HG02981 (cell line): ENCODE results near the gene PTPRT.

Experiments
- ATAC-seq: cut with Tn5 transposase; IDR thresholded peaks from one replicate; pipeline ENCODE4 v1.9.1; 2021; ENCODE audit warnings: mild to moderate bottlenecking, moderate library complexity; ENCODE audit not compliant: unreplicated experiment

Gene PTPRT

GRCh38 chr20:43189554-43190331, at the start of gene PTPRT:
Gene PTPRT (minus strand): TSS chr20:43189906. CDS start chr20:43189733, 173 bp downstream.
- no peak for ATAC-seq

DNA sequence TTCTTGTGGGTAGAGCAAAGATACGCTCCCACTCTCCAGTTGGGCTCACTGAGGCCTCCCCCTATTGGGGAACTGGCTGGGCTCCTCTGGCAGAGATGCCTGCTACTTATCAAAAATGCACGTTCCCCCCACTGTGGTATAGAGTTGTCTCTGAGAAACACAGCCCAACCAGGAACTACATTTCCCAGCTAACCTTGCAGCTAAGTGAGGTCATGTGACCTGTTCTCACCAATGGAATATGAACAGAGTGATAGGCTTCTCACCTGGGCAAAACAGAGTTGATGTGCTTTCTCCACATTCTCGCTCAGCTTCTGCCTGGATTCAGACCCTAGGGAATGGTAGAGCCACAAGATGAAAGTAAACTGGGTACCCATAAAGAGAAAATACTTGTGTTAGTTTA, 49.1 kb upstream of the PTPRT start:
- no peak for ATAC-seq

DNA sequence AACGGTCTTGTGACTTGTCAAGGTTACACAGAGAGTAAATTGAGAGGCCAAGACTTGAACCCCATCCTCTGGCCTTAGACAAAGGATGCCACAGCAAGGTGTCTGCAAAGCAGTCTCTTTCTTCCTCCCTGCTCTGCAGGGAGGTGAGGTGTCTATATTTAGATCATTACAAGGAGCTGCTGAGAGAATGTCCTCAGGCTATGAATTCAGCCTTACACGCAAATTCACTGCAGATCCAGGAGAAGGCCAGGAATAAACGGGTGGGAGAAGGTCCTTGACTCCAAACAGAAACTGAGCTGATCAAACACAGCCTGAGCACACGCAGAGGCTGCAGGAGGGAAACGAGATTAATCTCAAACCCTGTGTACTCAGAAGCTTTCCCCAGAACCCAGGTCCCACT, 48.6 kb upstream of the PTPRT start:
- ATAC-seq = no peak

GRCh38 chr20:43237651-43238168, 48.0 kb upstream of the PTPRT start:
- no peak for ATAC-seq

GRCh38 chr20:43235998-43236397, 46.3 kb upstream of the PTPRT start:
- ATAC-seq = no peak

DNA sequence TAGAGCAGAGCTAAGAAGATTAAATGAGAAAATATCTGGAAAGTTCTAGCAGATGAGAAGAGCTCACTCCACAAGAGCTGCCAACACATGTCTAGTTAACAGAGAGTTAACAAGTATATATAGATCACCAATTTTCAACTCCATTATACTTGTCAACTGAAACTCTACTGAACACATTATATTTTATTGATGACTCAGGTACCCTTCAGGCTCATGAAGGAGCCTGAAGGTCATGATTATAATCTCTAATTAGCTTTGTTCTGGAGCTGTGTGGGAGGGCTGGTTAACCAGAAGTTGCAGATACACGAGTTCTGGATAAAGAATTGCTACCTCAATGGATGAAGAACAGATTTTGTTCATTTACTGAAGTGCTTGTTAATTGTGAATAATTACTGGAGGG, 42.1 kb upstream of the PTPRT start:
- ATAC-seq = no peak

GRCh38 chr20:43229696-43230095, 40.0 kb upstream of the PTPRT start:
- ATAC-seq = no peak

GRCh38 chr20:43220612-43221011, 30.9 kb upstream of the PTPRT start:
- ATAC-seq = no peak

- ATAC-seq = no peak
Observed at GRCh38 chr20:43210901-43211300, 21.2 kb upstream of the PTPRT start.

GRCh38 chr20:43209831-43210230, 20.1 kb upstream of the PTPRT start:
- no peak for ATAC-seq

DNA sequence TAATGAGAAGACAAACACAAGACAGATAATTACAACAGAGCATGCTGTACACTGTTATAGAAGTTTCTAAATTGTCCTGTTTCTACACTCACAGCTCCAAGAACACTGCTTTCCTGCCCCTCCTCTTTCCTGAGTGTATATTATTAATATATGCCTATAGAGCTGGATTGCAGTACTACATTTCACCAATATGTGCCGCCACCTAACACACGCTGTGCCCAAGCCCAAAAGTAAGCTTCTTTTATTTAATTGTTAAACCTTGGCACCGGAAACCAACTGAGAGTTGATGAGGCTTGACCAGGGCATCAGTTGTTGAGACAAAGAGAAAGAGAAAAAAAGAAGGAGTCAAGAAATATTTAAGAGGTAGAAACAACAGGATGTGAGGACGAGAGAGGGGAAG, 16.0 kb upstream of the PTPRT start:
- no peak for ATAC-seq

DNA sequence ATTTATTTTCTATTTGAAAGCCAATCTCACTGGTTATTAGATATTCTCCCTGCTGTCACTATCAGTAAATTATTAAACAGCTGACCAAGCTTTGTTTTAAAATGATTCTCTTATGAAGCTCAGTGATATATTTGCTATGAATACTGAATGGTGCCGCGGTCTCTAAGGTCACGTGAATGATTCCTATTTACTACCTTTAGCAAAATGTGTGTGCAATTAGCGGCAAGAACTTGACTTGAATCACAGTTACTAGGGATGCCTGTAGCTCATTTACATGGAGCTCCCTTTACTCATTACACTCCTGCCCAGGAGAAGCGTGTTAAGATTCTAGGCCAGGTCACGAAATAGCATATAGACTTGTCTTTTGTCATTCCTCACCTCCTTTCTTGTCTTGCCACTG, 12.4 kb upstream of the PTPRT start:
- ATAC-seq = no peak

DNA sequence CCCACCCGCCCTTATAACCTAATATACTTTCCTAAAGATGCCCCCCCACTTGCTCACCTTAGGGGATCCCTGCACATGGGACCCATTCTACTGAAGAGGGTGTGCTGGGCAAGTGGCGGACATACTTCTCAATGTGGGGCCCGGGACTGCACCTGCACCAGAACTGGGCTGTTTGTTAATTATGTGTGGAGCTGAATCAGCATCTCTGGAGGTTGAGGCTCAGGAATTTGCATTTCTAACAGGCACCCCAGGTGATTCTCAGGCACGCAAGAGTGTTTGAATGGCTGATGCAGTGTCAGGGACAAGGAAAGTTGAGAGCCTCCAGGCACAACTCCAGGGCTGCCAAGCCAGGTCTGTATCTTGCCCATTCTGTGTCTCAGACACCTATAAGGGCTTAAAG, 8.9 kb upstream of the PTPRT start:
- ATAC-seq = no peak

DNA sequence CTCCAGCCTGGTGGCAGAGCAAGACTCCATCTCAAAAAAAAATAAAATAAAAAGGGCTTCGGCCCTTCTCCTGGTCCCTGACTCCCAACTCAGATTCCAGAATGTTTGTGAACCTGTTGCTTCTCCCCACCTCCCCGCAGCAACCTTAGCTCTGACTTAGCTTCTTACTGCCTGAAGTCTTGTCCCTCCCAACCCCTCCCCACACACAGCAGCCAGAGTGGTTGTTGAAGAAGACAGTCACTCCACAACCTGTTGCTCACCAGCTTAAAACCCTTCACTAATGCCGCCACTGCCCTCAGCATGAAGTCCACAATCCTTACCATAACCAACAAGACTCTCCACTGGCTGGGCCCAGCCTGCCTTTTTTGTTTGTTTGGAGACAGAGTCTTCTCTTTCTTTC, 6.5 kb upstream of the PTPRT start:
- ATAC-seq = no peak

- no peak for ATAC-seq
Observed at GRCh38 chr20:43194137-43194536, 4.4 kb upstream of the PTPRT start.

DNA sequence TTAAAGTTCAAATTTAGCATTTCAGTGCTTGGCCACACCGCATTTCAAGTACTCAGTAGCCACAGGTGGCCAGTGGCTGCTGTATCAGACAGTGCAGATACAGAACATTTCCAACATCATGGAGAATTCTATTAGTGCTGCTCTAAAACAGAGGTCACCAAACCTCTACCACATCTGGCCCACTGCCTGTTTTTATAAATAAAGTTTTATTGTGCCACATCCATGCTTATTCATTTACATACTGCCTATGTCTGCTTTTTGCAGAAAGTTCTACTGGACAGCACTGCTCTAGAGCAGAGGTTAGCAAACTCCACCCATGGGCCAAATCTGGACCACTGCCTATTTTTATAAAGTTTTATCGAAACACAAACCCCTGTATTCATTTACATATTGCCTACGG, 3.7 kb upstream of the PTPRT start:
- no peak for ATAC-seq

DNA sequence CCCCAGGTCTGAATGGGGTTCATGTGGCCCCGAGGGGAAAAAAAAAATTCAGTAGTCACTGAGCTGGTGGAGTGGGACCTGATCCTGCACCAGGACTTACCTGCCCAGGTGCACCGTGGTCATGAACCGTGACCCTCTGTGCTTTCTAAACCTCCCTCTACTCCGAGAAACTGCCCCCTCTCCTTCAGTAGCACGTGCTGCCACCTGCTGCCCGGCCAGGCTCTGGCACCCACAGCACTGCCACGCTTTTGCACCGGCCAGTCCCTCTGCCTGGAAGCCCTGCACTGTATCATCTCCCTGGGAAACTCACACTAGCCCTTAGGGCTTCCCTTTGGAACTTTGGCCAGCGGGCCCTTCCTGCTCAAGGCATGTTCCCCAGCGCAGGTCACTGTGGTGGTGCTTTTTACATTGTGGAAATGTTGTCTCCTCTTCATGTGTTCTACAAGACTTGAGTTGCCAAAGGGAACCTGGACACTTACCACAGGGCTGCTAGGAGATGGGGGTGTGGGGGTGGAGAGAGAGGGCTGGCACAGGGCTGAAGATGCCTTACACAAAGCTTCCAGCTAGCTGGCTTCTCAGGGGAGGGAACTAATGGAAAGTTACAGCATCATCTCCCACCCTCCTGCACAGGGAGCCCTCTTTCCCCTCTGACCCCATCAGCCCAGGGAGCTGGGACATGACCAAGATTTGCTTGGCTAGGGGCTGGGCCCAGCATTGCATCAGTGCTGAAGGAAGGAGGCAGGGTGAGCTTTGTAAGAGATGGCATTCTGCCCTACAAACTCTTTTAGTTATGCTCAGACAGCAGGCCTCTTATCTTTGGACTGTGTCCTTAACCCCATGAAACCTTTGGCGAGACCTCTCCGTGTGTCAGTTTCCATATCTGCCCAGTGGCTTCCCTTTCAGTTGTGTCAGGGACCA, 2.5 kb upstream of the PTPRT start:
- ATAC-seq = no peak

- ATAC-seq = no peak
Observed at GRCh38 chr20:43191143-43191542, 1.4 kb upstream of the PTPRT start.

DNA sequence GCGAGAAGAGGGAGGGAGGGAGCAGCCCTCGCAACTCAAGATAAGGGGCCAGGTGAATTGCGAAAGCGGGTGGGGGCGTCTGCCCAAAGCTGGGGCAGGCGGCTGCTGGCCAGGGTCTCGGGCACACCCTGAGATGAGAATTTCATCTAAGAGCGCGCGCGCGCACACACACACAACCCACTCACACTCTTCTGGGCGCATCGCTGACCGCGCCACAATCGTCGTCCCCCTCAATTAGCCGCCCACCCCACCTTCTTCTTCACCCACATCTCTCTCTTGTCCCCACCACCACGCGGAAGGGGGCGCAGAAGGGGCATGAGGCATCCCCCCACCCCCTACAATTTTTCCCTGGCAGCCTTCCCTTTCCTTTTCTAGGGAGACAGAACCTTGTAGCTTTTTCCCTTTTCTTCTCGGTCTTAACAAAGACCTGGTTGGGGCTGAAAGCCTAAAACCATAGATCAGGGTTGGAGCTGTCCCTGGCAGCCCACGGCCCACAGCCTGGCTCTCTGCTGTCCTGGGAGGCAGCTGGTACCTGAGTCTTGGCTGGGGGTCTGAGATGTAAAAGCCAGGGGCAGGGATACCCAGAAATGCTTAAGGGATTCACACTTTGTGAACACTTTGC, 737 bp upstream of the PTPRT start:
- ATAC-seq = no peak

GRCh38 chr20:43188861-43189553, 699 bp downstream of the PTPRT start:
- ATAC-seq = no peak

- ATAC-seq = no peak
Observed at GRCh38 chr20:43188234-43188653, 1.5 kb downstream of the PTPRT start.
